GM12874 (cell line): ENCODE measurements around the gene FRMD4A.

Source experiments
- CTCF ChIP-seq: IDR thresholded peaks from 2 replicates; pipeline ENCODE4 v1.5.1; 2011; ENCODE audit warnings: low read depth, mild to moderate bottlenecking, control low read depth, low read length, moderate library complexity; ENCODE audit not compliant: insufficient read depth

Gene FRMD4A

DNA sequence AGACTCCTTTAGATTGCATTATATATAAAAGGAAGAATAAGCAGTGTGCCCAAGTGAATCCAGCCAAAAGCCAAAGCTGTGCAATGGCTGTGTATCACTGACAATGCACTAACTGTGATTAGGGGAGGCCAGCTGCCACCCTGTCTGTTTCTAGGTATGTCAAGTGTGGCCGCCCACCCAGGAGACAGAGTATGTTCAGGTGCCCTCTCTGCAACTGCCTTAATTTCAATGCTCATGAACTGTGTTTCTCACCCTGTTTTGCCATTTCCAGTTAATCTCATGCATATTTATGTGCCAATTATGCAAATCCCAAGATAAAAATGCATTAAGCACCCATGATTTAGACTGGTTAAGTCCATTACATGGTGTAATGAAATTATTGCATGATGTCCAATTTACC is 159.4 kb downstream of the FRMD4A start:
- TF ChIP-seq CTCF: no peak

DNA sequence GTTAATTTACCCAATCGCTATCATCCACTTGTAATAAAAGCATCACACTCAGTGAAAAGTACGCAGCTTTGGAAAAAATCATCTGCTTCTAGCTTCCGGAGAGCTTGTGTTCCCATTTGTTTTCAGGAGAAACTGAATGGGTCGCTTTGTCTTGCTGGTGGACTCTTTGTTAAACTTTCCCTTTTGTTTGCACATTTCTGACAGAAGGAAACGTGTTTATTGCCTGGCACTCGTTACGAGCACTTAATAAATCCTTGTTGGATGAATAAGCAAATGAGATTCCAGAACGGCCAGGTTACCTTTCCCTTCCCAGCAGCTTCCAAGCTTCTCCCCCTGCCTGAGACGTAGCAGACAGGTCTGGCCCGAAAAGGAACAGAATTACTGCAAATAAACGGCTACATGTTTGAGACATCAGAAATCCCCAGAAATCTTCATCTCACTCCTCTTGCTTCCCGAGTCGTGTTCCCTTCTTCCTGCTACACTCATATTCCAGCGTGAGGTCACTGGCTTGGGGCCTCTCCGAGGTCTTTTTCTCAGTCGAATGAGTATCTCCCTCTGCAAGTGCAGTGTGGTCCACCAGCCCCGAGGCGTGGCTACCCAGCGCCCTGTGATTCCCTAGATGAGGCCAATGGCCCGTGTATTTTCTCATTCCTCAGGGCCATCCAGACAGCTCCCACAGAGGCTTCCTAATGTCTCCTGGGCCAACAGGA is 167.2 kb downstream of the FRMD4A start:
- TF ChIP-seq CTCF: no peak

GRCh38 chr10:14162629-14163344 is 167.9 kb downstream of the FRMD4A start:
- no peak for TF ChIP-seq CTCF

DNA sequence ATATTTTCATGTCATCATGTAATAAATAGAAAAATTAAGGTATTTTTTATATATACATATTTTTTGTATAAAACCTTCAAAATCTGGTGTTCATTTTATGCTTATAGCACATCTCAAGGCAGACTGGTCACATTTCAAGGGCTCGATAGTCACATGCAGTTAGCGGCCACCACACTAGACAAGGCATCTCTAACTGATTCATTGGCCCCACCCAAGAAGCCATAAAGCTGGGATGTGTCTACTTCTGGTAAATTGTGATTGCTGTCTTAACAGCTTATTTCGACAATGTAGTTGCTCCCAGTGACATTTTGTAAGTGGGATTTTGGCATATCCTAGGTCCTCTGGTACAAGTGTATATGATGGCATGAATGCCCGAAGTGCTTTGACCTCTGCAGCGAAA is 168.7 kb downstream of the FRMD4A start:
- no peak for TF ChIP-seq CTCF

DNA sequence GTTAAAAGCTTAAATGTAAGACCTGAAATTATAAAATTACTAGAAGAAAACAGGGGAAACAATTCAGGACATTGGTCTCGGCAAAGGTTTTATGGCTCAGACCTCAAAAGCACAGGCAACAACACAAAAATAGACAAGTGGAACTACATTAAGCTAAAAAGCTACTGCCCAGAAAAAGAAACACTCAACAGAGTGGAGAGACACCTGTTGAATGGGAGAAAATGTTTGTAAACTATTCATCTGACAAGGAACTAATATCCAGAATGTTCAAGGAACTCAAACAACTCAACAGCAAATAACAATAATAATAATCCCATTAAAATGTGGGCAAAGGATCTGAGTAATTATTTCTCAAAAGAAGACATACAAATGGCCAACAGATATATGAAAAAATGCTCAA is 170.4 kb downstream of the FRMD4A start:
- no peak for TF ChIP-seq CTCF

GRCh38 chr10:14158575-14158974 is 172.1 kb downstream of the FRMD4A start:
- TF ChIP-seq CTCF: no peak

DNA sequence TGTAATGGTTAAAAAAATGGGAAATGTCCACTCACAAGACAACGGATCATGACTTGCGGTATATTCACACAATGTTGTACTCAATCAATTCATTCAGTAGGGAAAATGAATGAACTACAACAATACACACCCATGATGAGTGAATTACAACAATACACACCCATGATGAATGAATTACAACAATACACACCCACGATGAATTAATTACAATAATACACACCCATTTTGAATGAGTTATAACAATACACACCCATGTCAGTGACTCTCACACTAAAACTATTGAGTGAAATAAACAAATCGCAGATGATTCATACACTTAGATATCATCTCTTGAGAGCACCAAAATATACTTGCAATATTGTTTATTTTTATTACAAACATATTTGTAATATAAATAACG is 174.6 kb downstream of the FRMD4A start:
- TF ChIP-seq CTCF: no peak
